Measurements from ENCODE around the gene SMYD2.

DNA sequence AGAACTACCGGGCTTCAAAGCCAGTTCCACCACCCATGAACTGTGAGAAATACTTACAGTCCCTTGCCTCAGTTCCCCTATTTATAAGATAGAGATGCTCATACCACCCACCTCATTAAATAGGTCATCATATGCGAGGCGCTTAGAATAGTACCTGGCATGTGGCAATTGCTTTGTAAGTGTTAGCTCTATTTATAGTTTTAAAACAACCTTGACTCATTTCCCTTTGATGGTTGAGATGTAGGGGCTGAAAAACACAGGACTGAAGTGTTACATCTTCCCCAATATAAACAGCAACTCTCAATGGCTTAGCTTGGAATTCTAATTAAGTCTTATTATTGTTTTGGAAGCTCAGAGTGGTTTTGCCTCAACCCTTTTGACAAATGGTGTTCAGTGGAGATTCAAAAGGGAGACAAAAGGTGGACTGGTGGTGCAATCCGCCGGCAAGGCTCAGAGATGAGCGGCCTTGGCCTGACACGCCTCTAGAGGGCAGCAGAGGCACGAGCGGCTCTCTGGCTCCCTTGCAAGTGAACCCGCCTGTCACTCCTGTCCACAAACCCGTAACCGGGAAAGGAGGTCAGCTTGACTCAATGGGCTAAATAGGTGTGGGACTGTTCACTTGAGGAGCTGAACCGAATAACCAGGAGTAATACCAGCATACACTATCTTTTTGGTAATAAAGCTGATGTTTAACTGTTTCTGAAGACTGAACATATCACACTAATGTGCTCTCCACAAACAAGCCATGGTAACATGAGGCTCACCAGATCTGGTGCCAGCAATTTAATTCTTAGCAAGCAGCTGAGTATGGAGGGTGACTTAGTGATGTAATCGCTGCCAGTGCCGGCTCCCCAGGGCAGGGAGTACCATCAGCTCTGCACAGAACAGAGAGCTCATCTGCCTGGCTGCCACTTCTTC lies 19.5 kb upstream of the SMYD2 start:
- TF ChIP-seq, protein P1, sequence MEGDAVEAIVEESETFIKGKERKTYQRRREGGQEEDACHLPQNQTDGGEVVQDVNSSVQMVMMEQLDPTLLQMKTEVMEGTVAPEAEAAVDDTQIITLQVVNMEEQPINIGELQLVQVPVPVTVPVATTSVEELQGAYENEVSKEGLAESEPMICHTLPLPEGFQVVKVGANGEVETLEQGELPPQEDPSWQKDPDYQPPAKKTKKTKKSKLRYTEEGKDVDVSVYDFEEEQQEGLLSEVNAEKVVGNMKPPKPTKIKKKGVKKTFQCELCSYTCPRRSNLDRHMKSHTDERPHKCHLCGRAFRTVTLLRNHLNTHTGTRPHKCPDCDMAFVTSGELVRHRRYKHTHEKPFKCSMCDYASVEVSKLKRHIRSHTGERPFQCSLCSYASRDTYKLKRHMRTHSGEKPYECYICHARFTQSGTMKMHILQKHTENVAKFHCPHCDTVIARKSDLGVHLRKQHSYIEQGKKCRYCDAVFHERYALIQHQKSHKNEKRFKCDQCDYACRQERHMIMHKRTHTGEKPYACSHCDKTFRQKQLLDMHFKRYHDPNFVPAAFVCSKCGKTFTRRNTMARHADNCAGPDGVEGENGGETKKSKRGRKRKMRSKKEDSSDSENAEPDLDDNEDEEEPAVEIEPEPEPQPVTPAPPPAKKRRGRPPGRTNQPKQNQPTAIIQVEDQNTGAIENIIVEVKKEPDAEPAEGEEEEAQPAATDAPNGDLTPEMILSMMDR (IDR thresholded peaks at IDR 0.05; ENCODE audit: poor library complexity): peak; percentile 83
- TF ChIP-seq EZH2 (IDR thresholded peaks at IDR 0.05; ENCODE audit: borderline replicate concordance) (no peak), EZH2phosphoT487 (IDR thresholded peaks at IDR 0.05; ENCODE audit: low read depth, severe bottlenecking, unreplicated experiment) (no peak)
